KMS-11 (cell line): ENCODE results near the gene SLC25A21.

Experiments used
- H2AFZ ChIP-seq: fragments of 200-600 bp; sonication (generic); 2 replicates; pipeline ENCODE4 v1.6.1; 2016; ENCODE audit warnings: antibody characterized with exemption, mixed run types, low read depth
- H3K27ac ChIP-seq: fragments of 200-600 bp; sonication (generic); 2 replicates; pipeline ENCODE4 v1.6.1; 2016; ENCODE audit warnings: mild to moderate bottlenecking, mixed run types
- H3K27me3 ChIP-seq: fragments of 200-600 bp; sonication (generic); 2 replicates; pipeline ENCODE4 v1.6.1; 2017; ENCODE audit warnings: mild to moderate bottlenecking, low read depth, mixed run types, moderate library complexity; ENCODE audit not compliant: insufficient read depth
- H3K36me3 ChIP-seq: fragments of 200-600 bp; sonication (generic); 2 replicates; pipeline ENCODE4 v1.6.1; 2017; ENCODE audit warnings: mild to moderate bottlenecking, mixed run types; ENCODE audit not compliant: insufficient read depth
- H3K4me1 ChIP-seq: fragments of 200-600 bp; sonication (generic); 2 replicates; pipeline ENCODE4 v1.6.1; 2016; ENCODE audit warnings: mild to moderate bottlenecking, low read depth, mixed run types; ENCODE audit not compliant: poor library complexity, severe bottlenecking
- H3K4me2 ChIP-seq: fragments of 200-600 bp; sonication (generic); 2 replicates; pipeline ENCODE4 v1.7.0; 2016; ENCODE audit warnings: mild to moderate bottlenecking, mixed run types
- H3K4me3 ChIP-seq: fragments of 200-600 bp; sonication (generic); IDR thresholded peaks from 2 replicates; pipeline ENCODE4 v1.6.1; 2017; ENCODE audit warnings: low read depth, low read length, mixed read lengths; ENCODE audit not compliant: insufficient read depth
- H3K79me2 ChIP-seq: fragments of 200-600 bp; sonication (generic); 2 replicates; pipeline ENCODE4 v1.6.1; 2016; ENCODE audit warnings: low read depth, mixed run types; ENCODE audit not compliant: insufficient read depth
- H3K9ac ChIP-seq: fragments of 200-600 bp; sonication (generic); 2 replicates; pipeline ENCODE4 v1.6.1; 2016; ENCODE audit warnings: mild to moderate bottlenecking, mixed run types
- H4K20me1 ChIP-seq: fragments of 200-600 bp; sonication (generic); 2 replicates; pipeline ENCODE4 v1.6.1; 2016; ENCODE audit warnings: mild to moderate bottlenecking, mixed run types; ENCODE audit not compliant: insufficient read depth
- TF ChIP-seq, protein P1 (sequence below): fragments of 200-600 bp; sonication (generic); conservative IDR thresholded peaks from 2 replicates; pipeline ENCODE4 v1.6.1; 2017; ENCODE audit warnings: low read depth, mild to moderate bottlenecking, antibody characterized with exemption, low read length, moderate library complexity, mixed read lengths

The SLC25A21 gene

DNA sequence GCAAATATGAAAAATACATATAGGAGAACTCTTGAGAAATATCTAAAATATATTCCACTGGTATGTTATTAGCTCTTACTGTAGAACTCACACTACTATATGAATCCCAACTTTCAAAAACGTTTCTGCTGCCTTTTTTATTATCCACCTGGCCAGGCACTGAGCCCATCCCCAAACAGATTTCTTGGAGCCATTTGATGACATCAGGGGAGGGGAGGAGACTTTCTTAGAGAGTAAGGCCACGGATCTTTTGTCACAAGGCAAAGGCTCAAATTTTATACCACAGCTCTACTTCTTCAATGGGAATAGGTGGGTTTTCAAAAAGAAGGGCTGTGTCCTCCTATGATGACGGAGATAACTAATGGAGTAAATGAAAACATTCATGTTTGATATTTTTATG is 83.0 kb downstream of the SLC25A21 start:
- H4K20me1 ChIP-seq: no peaks in the 10 kb centered on the region
- H3K4me1 ChIP-seq: no peaks in the 10 kb centered on the region
- H3K27ac ChIP-seq: no peak overlapping the region
- no peak overlapping the region for H3K4me2 ChIP-seq
- H3K4me3 ChIP-seq: no peak overlapping the region
- H3K9ac ChIP-seq: no peak overlapping the region
- no peaks in the 10 kb centered on the region for H3K79me2 ChIP-seq
- H3K27me3 ChIP-seq: no peaks in the 10 kb centered on the region
- no peaks in the 10 kb centered on the region for H3K36me3 ChIP-seq
- H2AFZ ChIP-seq: no peak overlapping the region
- TF ChIP-seq, protein P1, sequence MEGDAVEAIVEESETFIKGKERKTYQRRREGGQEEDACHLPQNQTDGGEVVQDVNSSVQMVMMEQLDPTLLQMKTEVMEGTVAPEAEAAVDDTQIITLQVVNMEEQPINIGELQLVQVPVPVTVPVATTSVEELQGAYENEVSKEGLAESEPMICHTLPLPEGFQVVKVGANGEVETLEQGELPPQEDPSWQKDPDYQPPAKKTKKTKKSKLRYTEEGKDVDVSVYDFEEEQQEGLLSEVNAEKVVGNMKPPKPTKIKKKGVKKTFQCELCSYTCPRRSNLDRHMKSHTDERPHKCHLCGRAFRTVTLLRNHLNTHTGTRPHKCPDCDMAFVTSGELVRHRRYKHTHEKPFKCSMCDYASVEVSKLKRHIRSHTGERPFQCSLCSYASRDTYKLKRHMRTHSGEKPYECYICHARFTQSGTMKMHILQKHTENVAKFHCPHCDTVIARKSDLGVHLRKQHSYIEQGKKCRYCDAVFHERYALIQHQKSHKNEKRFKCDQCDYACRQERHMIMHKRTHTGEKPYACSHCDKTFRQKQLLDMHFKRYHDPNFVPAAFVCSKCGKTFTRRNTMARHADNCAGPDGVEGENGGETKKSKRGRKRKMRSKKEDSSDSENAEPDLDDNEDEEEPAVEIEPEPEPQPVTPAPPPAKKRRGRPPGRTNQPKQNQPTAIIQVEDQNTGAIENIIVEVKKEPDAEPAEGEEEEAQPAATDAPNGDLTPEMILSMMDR: no peak

DNA sequence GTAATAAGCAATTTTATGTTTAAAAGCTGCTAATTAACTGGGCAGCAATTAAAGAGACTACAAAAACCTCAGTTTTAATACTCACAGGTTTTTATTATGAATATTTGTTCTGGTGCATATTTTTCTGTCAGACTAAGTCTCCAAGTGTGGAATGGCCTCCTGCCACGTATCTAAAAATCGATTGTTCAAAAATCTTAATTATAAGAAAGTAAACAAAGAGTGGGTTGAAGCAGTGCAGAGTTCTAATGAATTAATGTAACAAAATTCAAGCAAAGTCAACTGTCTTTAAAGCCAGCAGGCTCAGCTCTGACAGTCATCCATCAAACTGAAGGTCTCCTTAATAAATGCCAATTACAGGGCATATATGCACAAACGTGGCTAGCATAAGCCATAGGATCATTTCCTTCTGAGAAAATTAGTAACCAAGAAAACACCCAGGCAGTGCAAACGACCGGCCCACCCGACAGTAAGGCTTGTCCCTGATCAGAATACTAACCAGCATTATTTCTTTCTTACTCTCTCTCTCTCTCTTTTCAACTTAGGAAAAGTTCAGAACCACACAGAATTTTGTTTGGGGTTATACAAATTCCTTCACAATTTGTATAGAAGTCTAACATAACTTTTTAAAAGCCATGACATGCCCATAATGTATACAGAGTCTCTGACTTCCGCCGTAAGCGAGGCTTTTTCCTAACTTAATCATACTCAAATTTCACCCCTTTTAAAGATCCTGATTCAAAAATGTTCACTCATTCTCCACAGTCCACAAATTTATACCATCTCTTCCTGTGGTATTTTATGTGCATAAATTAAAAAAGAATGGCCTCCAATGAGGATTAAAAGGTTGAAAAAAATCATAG is 83.8 kb downstream of the SLC25A21 start:
- Histone ChIP-seq H3K4me3 (no peak overlapping the region), H3K79me2 (no peaks in the 10 kb centered on the region), H4K20me1 (no peaks in the 10 kb centered on the region), H3K27ac (no peak overlapping the region), H2AFZ (no peak overlapping the region), H3K36me3 (no peaks in the 10 kb centered on the region), H3K27me3 (no peaks in the 10 kb centered on the region), H3K4me1 (no peaks in the 10 kb centered on the region), H3K9ac (no peak overlapping the region), H3K4me2 (no peak overlapping the region)
- TF ChIP-seq, protein P1: no peak

DNA sequence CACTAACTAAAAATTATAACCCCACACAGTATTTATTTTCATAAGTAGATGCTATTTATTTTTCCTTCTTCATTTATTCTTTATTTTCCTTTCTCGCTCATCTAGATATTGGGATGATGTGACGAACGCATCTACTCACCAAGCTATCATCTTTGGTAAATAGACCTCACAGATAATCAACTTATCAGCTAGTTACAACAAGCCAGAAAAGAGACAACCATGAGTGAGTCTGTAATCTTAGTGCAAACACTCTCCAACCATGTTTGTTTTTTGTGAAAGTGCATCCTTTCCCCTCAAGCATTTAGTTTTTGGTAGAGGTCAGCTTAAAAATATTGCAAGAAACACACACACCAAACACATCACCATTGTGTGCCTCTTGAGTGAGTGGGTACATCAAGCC is 84.9 kb downstream of the SLC25A21 start:
- TF ChIP-seq, protein P1: no peak
- Histone ChIP-seq H3K36me3 (no peaks in the 10 kb centered on the region), H3K4me1 (no peaks in the 10 kb centered on the region), H3K27me3 (no peaks in the 10 kb centered on the region), H3K27ac (no peak overlapping the region), H3K9ac (no peak overlapping the region), H3K79me2 (no peaks in the 10 kb centered on the region), H3K4me3 (no peak overlapping the region), H4K20me1 (no peaks in the 10 kb centered on the region), H3K4me2 (no peak overlapping the region), H2AFZ (no peak overlapping the region)

DNA sequence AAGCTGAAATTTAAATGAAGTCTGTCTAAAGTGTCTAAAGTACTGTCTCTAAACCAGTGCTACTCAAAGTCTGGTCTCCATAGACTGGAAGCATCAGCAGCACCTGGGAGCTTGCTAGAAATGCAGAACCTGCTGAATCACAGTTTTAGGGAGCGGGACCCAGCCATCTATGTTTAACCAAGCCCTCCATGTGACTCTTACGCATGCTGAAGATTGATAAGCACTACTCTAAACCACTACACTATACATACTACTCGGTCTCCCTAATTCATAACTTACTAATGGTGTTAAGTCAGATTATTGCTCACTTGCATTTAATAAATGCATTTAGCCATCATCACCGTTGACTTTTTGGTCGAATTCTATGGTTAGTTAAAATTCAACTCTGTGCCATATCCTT is 88.8 kb downstream of the SLC25A21 start:
- no peak overlapping the region for H3K4me3 ChIP-seq
- TF ChIP-seq, protein P1: no peak
- H3K27ac ChIP-seq: no peak overlapping the region
- no peaks in the 10 kb centered on the region for H3K36me3 ChIP-seq
- no peak overlapping the region for H2AFZ ChIP-seq
- no peaks in the 10 kb centered on the region for H3K79me2 ChIP-seq
- no peak overlapping the region for H3K4me2 ChIP-seq
- no peaks in the 10 kb centered on the region for H3K4me1 ChIP-seq
- H4K20me1 ChIP-seq: no peaks in the 10 kb centered on the region
- H3K27me3 ChIP-seq: no peaks in the 10 kb centered on the region
- no peak overlapping the region for H3K9ac ChIP-seq
